Mammary epithelial cell (primary cell): ENCODE results near the gene ZNRF1.

Source experiments
- CTCF ChIP-seq, 2 donors: IDR thresholded peaks in 1 of 2; conservative IDR thresholded peaks in 1 of 2; 2 replicates each; pipeline ENCODE4 v1.5.1; 2011 to 2012; ENCODE audit warnings: inconsistent platforms in 2 of 2, low read length in 2 of 2, mild to moderate bottlenecking in 2 of 2, control low read depth in 1 of 2, low read depth in 1 of 2; ENCODE audit not compliant: insufficient read depth in 1 of 2; ENCODE audit errors: extremely low read depth in 1 of 2
- EZH2 ChIP-seq: IDR thresholded peaks from 2 replicates; pipeline ENCODE4 v1.6.1; 2012; ENCODE audit warnings: low read length, inconsistent platforms, borderline replicate concordance

- TF ChIP-seq CTCF (conservative IDR thresholded peaks at IDR 0.05 in 1 of 2, IDR thresholded peaks at IDR 0.05 in 1 of 2; ENCODE audit: extremely low read depth in 1 of 2, insufficient read depth in 1 of 2, low read depth in 1 of 2, low read length in 2 of 2) (no peak), EZH2 (no peak)
These were observed 16.6 kb upstream of the ZNRF1 start for GRCh38 chr16:74982256-74982655.
